Activated CD4-positive, alpha-beta T cell treated with anti-CD3 and anti-CD28 coated beads, Interleukin-2, Interleukin-6, amounts not matched to agents 100 ng/mL and 50 ng/mL, durations not matched to agents 16 hours and 8 hours (primary cell): ENCODE results near the gene NOX4.
"Not testable (repeated sequence)": the region's sequence is repeated elsewhere in the genome, so short reads cannot be mapped to it uniquely, and the experiment has no call there.

Experiments
- DNase-seq: peaks from one replicate; pipeline ENCODE4 v3.0.0-alpha.2; 2020

Gene NOX4

GRCh38 chr11:89378986-89379385 is 112.2 kb downstream of the NOX4 start:
- DNase-seq, result not testable (repeated sequence)

- DNase-seq, result not testable (repeated sequence)
Measured at GRCh38 chr11:89369356-89369755, 121.8 kb downstream of the NOX4 start.

DNA sequence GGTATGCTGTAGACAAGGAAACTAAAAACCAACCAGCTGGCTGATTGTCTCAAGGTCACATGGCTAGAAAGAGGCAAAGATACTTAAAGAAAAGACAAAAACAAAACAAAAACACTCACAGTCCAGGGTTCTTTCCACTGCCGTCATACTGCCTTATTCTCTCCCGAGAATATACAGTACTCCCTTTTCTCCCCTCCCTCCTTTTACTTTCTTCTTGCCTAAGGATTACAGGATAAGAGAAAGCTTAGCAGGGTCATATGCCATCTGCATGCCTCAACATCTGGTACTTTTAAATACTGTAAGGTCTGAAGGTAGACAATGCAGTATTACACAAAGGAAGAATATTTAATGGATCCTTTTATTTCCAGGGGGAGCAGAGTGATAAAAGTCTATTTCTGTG is 126.3 kb downstream of the NOX4 start:
- not testable (repeated sequence) for DNase-seq

GRCh38 chr11:89361734-89362133 is 129.4 kb downstream of the NOX4 start:
- no peak for DNase-seq

DNA sequence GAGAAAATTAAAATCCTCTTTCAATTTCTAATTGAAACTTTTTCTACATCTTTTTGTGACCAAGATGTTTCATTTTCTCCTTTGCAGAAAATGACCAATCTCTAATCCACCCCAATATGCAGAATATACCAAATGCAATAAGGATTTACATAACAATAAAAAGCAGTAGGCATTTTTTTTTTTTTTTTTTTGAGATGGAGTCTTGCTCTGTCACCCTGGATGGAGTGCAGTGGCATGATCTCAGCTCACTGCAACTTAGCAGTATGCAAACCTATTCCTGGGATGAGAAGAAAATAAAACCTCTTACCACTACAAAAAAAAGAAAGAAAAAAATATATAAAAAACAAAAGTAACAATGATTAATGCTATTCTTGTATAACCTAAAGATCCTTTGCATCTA is 132.0 kb downstream of the NOX4 start:
- not testable (repeated sequence) for DNase-seq

DNA sequence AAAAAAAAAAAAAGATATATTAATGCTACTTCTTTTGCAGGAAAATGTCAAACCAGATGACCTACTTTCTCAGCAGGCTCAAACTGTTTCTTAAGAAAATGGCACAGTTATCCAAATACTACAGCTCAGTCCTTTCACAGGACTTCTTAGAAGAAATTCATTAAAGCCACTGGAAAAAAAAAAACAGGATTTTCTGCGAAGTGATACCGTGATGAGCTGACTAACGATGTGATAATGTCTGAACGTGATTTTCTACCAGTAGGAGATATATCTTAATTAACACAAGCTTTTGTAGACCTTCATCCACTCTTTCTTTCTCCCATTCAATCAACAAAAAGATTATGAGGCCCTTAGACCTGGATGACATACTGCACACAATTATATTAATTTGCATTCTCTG is 132.4 kb downstream of the NOX4 start:
- DNase-seq, result no peak

DNA sequence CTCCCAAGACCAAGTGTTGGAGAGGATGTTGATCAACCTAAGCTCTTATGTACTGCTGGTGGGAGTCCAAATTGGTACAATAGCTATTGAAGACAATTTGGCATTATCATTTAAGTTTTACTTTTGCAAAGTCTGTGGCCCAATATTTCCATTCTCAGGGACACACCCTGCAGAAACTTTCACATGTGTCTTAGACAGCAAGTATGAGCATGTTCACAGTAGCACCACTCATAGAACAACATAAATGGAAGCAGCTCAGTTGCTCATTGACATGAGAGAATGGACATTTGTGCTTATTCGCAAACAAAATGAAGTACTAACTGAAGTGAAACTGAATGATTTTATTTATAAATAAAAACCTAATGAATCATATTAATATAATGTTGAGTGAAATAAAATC is 135.5 kb downstream of the NOX4 start:
- no peak for DNase-seq

DNA sequence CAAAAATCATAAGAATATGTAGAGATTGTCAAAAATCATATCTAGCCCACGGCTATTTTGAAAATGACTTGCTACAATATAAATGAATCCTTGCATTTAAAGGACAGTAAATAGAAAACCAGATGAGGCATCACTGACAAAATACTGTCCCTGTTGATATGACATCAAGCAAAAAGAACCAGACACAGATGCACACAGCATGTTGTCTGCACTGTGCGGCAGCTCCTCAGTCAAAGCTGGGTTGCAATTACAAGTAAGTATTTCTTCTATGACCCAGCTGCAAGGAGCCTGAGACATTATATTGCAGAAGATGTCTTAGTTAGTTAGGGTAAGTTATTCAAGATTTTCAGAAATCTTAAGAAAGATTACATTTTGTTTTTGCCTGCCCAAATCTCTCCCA is 136.7 kb downstream of the NOX4 start:
- not testable (repeated sequence) for DNase-seq

DNA sequence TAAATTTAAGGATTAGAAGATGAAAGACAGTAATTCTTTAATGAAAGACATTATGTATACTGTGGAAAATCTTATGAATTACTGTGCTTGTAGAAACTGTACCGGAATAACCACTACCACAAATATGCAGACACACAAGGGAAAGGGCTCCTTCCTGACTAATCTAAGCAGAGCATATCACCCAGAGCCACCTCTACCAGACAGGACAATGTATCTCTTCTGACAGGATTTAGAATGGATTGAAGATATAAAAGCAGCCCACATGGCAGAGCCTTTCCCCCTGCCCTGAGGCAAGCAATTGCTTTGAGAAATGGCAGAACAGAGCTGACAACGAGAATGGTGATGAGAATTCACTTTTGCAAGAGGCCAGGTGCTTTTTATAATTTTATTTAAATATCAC is 144.1 kb downstream of the NOX4 start:
- DNase-seq, result no peak

DNA sequence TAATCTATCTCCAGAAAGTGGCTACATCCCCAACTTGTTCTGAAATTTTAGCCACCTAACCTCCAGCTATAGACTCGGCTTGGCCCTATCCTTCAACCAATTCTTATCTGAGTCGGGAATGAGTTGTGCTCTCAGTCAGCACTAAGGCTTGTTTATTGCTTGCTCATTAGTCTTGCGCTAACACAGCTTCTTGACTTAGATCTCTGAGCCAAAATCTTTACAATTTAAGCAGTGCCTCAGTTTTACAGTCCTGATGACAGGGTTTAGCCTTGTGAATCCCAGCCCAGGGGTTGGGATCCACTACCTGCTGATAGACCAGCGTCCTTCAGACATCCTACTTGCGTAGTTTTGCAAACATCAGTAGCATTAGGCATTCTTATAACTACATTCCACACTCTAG is 144.6 kb downstream of the NOX4 start:
- DNase-seq, result no peak

DNA sequence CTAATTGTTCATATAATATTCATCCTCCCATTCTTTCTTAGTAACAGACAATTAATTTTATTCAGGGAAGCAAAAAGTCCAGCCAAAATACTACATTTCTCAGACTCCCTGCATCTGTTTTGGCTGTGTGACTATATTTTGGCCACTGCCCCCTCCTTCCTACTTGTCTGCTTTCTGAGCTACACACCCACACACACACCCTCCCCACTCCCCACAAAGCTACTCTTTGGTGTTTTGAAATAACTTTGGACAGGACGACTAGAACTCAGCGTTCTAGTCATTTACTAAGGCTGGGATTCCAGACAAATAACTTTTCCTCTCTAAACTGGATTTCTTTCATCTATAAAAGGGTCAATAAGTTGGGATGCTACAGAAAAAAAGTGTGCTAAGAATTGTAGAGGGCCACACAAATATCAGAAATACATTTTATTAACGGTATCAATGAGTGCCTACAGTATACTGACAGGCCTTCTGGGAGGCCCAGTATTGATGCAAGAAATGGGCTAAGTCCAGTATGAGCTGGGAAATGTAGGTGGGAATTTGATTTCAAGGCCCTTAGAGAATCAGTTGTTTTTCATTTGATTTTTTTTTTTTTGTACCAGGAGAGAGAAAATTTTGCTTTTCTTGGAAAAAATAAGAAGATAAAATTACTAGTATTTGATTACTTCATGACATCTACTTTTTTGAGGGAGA is 148.1 kb downstream of the NOX4 start:
- not testable (repeated sequence) for DNase-seq

GRCh38 chr11:89340450-89340849 is 150.7 kb downstream of the NOX4 start:
- DNase-seq, result not testable (repeated sequence)

DNA sequence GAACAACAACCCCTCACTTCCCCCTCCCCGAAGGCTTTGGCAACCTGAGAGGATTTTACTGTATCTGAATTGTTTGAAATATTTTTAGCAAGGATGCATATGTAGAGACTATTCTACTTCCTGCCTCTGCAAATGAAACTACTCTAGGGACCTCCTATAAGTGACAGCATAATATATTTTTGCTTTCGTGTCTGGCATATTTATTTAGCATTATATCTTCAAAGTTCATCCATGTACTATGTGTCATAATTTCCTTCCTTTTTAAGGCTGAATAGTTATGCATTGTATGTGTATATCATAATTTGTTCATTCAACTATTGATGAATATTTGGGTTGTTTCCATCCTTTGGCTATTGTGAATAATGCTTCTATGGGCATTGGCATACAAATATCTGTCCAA is 153.1 kb downstream of the NOX4 start:
- DNase-seq, result not testable (repeated sequence)

DNA sequence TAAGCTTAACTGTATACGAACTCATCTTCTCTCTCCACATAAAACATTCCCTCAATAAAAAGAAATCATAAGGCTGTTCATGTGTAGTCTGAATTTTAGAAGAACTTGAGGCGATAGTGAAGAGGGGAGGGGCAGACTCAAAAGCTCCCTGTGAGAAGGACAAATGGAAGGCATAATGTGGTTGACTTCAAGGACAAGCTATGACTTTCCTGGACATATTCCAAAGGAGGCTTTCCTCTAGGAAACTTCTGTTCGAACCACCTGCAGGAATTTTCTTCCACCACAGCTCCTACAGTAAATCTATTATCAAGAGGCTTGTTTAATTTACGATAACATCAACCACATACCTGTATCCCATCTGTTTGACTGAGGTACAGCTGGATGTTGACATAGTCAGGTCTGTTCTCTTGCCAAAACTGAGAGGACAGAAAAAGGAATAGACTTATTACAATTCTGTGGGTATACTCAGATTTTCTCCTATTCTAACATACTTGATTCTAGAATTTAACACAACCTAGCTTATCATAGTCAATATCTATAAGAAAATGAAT is 154.0 kb downstream of the NOX4 start:
- DNase-seq, result not testable (repeated sequence)

GRCh38 chr11:89333704-89334103 is 157.5 kb downstream of the NOX4 start:
- DNase-seq, result not testable (repeated sequence)

GRCh38 chr11:89331940-89332339 is 159.2 kb downstream of the NOX4 start:
- DNase-seq, result not testable (repeated sequence)

GRCh38 chr11:89327885-89328284 is 163.3 kb downstream of the NOX4 start:
- no peak for DNase-seq

- DNase-seq, result no peak
Measured at GRCh38 chr11:89321401-89321800, 169.8 kb downstream of the NOX4 start.

GRCh38 chr11:89310607-89311006 is 180.6 kb downstream of the NOX4 start:
- not testable (repeated sequence) for DNase-seq

DNA sequence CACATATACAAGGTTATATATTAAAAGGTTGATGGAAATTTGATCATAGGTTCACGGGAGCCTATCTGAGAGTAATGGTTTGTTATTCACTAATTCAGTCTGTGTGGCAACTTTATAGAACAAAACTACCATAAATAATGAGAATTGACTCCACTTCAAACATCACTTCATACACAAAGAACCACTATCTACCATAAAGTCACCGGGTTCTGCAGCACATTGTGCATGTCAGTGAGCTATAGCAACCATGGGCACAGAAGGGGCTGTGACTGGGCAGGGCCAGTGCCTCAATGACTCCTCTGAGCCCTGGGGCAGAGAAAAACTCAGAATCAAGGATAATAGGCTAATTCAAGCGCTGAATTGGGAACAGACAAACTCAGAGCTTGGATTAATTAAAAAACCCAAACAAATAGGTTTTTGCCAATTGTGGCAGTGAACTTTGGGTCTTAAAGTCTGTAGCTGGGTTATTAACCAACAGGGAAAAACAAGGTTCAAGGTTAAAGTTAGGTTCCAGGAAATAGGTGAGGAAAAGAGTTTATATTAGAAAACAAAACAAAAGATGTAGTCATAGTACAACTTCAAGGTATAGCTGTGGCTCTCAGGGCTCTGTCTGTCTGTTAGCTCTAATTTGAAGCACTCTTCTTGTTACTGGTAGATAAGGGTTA is 181.7 kb downstream of the NOX4 start:
- DNase-seq, result not testable (repeated sequence)

GRCh38 chr11:89308272-89308671 is 182.9 kb downstream of the NOX4 start:
- not testable (repeated sequence) for DNase-seq

DNA sequence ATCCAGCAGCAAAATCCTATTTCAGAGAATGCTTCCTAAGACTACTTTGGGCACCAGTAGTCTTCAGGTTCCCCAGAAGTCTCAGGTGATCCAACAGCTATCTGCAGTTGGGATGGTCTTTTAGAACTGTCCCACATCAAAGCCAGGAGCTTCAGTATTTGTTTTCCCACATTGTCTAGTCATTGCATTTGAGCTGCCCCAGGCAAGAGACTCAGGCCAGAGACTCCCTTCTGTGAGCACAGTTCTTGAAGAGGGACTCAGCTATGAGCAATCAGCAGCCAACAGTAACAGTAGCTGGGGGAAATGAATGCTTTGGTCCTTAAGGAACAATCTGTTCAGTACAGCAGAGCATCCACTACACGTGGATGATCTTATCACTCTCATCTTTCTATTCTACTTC is 188.1 kb downstream of the NOX4 start:
- DNase-seq, result not testable (repeated sequence)

DNA sequence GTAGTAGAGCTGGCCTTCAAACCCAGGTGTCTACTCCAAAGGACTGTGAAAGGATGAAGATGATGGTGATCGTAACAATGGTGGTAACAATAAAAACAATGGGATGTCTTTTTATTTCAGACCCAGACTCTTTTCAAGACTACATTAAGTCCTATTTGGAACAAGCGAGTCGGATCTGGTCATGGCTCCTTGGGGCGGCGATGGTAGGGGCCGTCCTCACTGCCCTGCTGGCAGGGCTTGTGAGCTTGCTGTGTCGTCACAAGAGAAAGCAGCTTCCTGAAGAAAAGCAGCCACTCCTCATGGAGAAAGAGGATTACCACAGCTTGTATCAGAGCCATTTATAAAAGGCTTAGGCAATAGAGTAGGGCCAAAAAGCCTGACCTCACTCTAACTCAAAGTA is 196.2 kb downstream of the NOX4 start:
- DNase-seq, result not testable (repeated sequence)

- DNase-seq, result no peak
Measured at GRCh38 chr11:89293965-89294679, 197.1 kb downstream of the NOX4 start.
